GM12878 (cell line): ENCODE measurements around the gene SDK2.

Source experiments
- EZH2 ChIP-seq: IDR thresholded peaks from 2 replicates; pipeline ENCODE4 v1.6.1; 2012; ENCODE audit warnings: low read depth, mild to moderate bottlenecking, control low read depth, inconsistent platforms, low read length, borderline replicate concordance; ENCODE audit not compliant: control insufficient read depth
- FOXK2 ChIP-seq: fragments of 450-650 bp; IDR thresholded peaks from 2 replicates; pipeline ENCODE4 v1.6.1; 2017; ENCODE audit warnings: mild to moderate bottlenecking, moderate library complexity
- KDM1A ChIP-seq: fragments of 200-600 bp; sonication (generic); IDR thresholded peaks from 2 replicates; pipeline ENCODE4 v1.6.1; 2016; ENCODE audit warnings: borderline replicate concordance
- STAT1 ChIP-seq: fragments of 450-650 bp; conservative IDR thresholded peaks from 2 replicates; pipeline ENCODE4 v1.6.1; 2014; ENCODE audit warnings: antibody characterized with exemption, mild to moderate bottlenecking
- ZNF274 ChIP-seq: IDR thresholded peaks from one replicate; pipeline ENCODE4 v1.8.0; 2011; ENCODE audit not compliant: insufficient read length, insufficient read depth

DNA sequence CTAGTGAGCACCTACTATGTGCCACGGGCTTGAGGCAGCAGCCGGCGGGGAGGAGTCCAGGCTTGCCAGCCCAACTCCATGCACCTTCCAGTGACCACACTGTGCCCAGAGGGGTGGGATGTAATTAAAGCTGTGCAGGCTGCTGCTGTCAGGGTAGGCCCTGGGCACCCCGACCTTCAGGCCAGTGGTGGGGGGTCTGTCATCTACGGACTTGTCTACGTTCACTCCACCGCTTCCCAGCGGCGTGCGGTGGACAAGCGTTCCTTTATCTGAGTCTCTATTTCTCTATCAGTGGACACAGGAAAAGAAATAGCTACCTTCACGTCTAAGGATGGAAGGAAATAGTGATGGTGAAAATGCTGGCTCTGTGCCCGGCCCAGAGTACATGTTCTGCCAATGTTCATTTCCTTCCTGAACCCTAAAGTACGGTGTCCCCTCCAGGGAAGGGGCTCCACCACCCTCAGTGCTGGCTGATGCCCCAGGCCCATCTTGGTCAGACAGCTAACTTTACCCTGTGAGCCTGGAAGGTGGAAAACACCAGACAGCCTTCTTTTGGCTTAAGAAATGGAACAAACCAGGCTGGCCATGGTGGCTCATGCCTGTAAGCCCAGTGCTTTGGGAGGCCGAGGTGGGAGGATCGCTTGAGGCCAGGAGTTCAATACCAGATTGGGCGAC is 135.2 kb downstream of the SDK2 start:
- TF ChIP-seq STAT1 (no peak), KDM1A (no peak), FOXK2 (no peak), EZH2 (no peak), ZNF274 (no peak)
